ENCODE measurements around the gene TCHP.
A peak's percentile ranks its signal among the peaks of the same experiment; 100 is the strongest.
"Not testable (repeated sequence)": the region's sequence is repeated elsewhere in the genome, so short reads cannot be mapped to it uniquely, and the experiment has no call there.

The TCHP gene

GRCh38 chr12:109890620-109891170, 9.4 kb upstream of the TCHP start:
- DNase-seq (ENCODE audit: low spot score): no peak
- TF ChIP-seq CTCF (IDR thresholded peaks at IDR 0.05; ENCODE audit: extremely low read depth, missing control alignments): no peak

GRCh38 chr12:109891731-109892130, 8.3 kb upstream of the TCHP start:
- DNase-seq (ENCODE audit: low spot score): not testable (repeated sequence)

GRCh38 chr12:109892165-109892715, 7.8 kb upstream of the TCHP start:
- no peak for TF ChIP-seq CTCF (IDR thresholded peaks at IDR 0.05; ENCODE audit: extremely low read depth, missing control alignments)
- DNase-seq (ENCODE audit: low spot score): no peak

- peak; percentile 54 for DNase-seq (ENCODE audit: low spot score)
- no peak for TF ChIP-seq CTCF (IDR thresholded peaks at IDR 0.05; ENCODE audit: extremely low read depth, missing control alignments)
These were observed 7.3 kb upstream of the TCHP start for GRCh38 chr12:109892748-109893147.

GRCh38 chr12:109893261-109893995, 6.6 kb upstream of the TCHP start:
- no peak for TF ChIP-seq CTCF (IDR thresholded peaks at IDR 0.05; ENCODE audit: extremely low read depth, missing control alignments)
- DNase-seq (ENCODE audit: low spot score): no peak

GRCh38 chr12:109894939-109895338, 5.1 kb upstream of the TCHP start:
- TF ChIP-seq CTCF (IDR thresholded peaks at IDR 0.05; ENCODE audit: extremely low read depth, missing control alignments): no peak

GRCh38 chr12:109896188-109896587, 3.9 kb upstream of the TCHP start:
- no peak for DNase-seq (ENCODE audit: low spot score)
- no peak for TF ChIP-seq CTCF (IDR thresholded peaks at IDR 0.05; ENCODE audit: extremely low read depth, missing control alignments)

More at GRCh38 chr12:109894939-109895338, 5.1 kb upstream of the TCHP start:
- no peak for DNase-seq (ENCODE audit: low spot score)

Data from GM20000 (cell line).